GM19035 (cell line): ENCODE data around the gene DNAJC27.
"Not testable (repeated sequence)": the region's sequence is repeated elsewhere in the genome, so short reads cannot be mapped to it uniquely, and the experiment has no call there.

Experiments used
- ATAC-seq: cut with Tn5 transposase; IDR thresholded peaks from one replicate; pipeline ENCODE4 v1.9.1; 2021; ENCODE audit not compliant: unreplicated experiment

DNAJC27 gene

GRCh38 chr2:24971536-24972314 is at the start of gene DNAJC27:
TSS of gene DNAJC27 (minus strand) at chr2:24971955. CDS start at chr2:24971904, 51 bp downstream.
- ATAC-seq = peak; percentile 96

- no peak for ATAC-seq
Measured at GRCh38 chr2:25018681-25019080, 46.9 kb upstream of the DNAJC27 start.

DNA sequence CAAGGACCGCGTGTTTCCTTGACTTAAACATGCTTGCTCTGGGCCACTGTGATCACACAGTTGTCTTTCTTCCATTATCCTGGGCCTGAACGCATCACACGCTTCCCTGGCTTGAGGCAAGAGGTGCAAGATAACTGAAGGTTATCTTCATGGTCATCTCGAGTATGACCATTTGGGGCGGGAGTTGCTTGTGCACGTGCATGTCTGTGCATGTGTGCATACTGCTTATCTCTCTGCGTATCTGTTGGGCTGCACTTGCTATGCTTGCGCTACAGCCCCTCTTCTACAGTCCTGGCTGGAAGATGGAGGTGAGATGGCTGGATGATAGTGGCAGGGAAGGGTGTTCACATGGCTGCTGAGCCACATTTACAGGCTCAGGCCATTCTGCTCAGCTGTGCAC is 42.9 kb upstream of the DNAJC27 start:
- ATAC-seq = no peak

GRCh38 chr2:25011342-25011741 is 39.6 kb upstream of the DNAJC27 start:
- not testable (repeated sequence) for ATAC-seq

- ATAC-seq = no peak
Measured at GRCh38 chr2:25009954-25010353, 38.2 kb upstream of the DNAJC27 start.

DNA sequence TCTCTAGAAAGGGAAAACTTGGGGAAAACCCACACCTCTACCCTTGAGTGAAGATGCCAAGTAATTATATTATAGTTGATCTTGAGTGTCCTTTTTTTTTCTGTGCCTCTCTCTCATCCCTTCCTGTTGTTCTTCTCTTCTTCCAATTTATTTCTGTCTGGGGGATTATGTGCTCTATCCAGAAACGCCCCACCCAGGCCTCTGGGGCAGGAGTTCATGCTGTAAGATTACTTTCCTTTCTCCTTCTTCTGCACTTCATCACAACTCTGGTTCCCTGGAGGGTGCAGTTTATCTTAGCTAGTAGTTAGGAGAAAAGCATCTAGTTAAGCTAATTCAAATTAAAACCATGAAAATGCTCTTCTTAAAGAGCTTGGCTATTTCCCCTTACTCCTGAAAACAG is 30.3 kb upstream of the DNAJC27 start:
- no peak for ATAC-seq

DNA sequence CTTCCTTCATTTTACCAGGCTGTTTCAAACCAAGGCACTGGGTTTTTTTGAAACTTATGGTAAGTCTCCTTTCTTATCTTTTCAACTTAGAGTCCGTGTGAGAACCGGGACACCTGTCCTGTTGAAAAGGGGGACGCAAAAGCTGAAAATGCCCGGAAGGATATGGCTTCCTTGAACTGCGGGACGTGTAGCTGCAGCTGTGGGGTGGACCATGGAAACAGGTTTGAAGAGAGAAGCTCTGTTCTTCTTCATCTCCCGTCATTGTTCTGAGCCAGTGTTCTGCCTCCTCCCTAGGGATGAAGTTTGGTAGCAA is 29.5 kb upstream of the DNAJC27 start:
- no peak for ATAC-seq

DNA sequence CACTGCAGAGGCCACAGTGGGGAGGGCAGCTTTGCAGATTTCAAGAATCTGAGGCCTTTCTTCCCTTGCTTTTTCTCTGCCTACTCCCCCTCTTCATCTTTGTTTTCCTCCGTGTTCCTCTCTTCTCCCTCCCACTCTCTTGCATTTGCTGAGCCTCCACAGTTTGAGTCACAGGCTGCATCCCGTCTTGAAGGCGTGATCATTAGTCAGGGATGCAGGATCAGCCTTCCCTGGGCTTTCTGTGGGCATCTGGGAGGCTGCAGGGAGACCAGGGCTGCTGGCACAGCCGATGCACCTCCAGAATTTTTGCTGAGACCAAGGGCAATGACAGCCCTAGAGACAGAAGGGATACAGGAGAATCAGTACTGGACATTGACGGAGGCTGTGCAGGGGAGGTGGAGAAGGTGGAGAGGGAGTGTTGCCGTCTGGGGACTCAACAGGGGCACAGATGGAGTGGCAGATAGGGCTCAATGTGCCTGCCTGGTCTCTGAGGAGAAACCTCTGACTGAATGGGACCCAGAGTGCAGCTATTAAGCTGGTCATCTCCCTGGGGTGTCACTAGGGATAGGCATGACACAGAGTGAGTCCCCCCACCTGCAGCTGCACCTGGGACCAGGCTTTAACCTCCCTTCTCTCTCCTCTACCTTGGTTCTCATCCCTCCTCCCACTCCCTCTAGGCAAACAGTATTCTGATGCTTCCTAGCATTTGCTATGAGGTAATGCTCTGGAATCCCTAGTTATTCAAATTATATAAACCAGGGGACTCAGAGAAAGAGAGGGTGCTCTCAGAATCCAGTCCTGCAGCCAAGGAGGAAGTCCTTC is 29.0 kb upstream of the DNAJC27 start:
- no peak for ATAC-seq

GRCh38 chr2:25000036-25000435 is 28.3 kb upstream of the DNAJC27 start:
- no peak for ATAC-seq

GRCh38 chr2:24999097-24999496 is 27.3 kb upstream of the DNAJC27 start:
- ATAC-seq = not testable (repeated sequence)

DNA sequence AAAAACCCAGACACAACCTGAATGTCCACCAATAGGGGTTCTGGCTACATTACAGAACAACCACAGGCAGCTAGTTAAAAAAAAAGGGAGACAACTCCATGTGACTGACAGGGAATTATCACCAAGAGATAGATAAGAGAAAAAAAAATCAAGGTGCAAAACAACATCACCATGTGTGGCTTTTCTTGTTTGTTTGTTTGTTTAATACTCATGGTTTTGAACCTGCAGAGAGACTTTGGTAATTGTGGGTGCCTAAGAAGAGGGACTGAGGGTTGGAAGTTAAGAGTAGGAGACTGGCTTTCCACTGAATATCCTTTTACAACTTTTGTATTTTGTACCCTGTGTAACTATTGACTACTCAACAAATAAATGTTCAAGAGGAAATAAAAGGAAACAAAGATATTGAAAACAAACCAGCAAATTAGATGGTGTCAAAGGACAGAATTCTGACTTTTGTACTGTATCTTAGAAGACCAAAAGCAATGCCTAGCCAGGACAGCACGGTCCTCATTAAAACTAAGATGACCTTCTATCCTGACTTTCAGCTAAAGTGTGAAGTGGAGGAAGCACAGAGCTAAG is 22.5 kb upstream of the DNAJC27 start:
- no peak for ATAC-seq

DNA sequence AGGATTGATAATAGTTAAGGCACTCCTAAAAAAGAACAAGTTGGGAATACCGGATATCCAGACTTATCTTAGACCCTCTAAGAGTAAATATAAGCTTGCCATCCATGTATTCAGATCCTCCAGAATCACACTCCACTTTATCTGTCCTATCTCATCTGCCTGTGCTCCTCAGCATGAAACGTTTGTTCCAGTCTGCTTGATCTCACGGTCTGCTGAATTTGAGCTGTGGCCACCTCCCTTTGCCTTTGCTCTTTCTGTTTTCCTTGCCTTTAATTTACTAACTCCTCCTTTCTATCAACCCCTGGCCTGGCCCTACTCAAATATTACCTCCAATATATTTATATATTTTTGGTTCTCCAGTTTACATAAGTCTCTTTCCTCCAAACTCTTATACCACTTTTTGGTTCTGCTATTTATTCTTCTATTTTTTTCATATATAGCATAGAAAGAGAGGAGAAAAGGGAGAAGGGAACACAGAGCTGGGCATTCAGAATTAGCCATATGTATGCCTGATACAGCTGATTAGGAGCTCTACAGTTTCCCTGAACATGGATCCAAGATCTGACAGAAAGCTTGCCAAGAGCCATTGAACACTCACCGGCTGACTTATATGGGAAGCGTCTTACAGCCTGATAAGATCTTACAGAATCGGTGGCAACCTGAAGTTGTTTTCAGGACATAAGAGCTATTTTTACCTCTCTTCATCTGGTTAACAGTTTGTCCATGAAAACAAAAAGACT is 21.8 kb upstream of the DNAJC27 start:
- no peak for ATAC-seq

DNA sequence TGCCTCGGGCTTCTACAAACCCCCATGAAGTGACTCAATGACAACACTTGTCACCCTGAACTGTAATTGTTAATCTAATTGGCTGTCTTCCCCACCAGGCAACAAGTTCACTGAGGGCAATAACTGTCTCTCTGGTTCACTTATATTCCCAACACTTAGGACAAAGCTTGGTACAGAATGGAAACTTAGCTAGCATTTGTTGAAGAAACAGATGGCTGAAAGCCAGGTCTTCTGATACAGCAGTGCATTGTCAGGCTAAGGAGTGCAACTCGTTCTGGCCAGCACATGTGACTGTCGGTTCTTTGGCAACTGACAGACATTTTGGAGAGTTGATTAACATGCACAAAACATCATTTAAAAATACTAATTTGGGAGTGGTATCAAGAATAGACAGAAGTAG is 14.6 kb upstream of the DNAJC27 start:
- no peak for ATAC-seq

- ATAC-seq = no peak
Measured at GRCh38 chr2:24985511-24985910, 13.8 kb upstream of the DNAJC27 start.

DNA sequence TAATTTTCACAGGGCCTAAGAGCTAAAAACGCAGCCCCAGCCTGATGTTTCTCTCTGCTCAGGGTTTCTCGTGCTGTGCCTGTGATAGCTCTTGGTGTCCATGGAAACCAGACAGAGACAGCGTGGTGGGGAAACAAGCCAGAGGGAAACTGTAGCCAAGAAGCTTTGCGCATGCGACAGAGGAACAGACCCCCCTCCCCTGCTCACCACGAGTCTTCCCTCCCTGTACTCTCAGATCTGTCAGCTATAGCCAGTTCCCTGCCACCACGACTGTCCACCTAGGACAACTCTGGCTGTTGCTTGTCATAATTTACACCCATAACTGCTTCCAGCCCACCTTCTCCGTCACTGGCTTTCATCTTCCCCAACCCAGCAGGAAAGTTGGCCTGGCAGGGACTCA is 13.2 kb upstream of the DNAJC27 start:
- ATAC-seq = no peak

DNA sequence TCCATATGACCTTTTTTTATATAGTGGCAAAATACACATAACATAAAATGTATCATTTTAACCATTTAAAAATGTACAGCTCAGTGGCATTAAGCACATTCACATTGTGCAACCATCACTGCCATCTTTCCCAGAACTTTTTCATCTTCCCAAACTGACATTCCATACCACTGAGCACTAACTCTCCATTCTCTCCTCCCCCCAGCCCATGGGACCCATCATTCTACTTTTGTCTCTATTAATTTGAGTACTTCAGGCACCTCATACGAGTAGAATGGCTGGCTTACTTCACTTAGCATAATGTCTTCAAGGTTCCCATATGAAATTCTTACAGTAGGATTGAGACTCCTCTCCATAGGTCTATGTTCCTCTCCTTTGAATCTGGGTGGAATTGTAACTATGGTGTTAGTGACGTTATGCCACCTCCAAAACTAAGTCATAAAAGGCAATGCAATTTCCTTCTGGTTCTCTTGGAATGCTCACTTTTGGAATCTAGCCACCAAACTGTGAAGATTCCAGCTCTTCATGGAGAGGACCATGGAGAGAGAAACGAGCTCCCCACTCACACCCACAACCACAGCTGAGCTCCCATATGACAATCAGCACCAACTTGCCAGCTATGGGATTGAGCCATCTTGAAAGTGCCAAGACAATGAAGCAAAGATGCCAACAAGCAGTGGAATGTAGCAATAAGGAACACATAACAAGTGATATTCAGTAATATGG is 9.8 kb upstream of the DNAJC27 start:
- no peak for ATAC-seq

- ATAC-seq = no peak
Measured at GRCh38 chr2:24978661-24979060, 6.9 kb upstream of the DNAJC27 start.

- ATAC-seq = no peak
Measured at GRCh38 chr2:24977631-24978030, 5.9 kb upstream of the DNAJC27 start.

GRCh38 chr2:24973812-24974211 is 2.1 kb upstream of the DNAJC27 start:
- ATAC-seq = no peak

DNA sequence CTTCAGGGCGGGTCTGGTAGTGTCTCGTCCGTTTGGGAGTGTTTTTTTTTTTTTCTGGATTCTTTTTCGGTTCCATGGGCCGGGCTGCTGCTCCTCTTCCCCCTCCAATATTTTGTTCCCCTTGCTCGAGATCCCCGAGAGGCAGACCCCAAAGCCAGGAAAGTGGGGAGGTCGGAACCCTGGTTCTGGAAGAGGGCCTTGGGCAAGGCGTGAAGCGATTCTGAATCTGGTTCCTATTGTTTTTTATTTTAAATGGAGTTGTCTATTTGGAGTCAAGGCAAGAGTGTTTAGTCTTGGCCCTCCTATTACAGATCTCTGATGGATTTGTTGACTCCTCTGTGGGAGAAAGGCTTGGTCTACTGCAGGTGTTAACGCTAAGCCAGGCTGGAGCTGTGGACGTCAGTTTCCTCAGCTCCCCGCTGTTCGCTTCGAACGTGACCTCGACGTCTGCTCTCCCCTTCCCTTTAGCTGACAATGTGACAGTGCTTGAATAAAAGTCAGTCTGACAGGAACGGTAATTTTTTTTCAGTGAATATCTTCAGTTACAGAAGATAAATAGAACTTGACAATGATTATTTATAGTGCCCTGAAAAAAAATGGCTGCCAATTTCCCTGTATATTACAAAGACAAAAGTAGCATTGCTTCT is 683 bp upstream of the DNAJC27 start:
- no peak for ATAC-seq

- ATAC-seq = peak; percentile 3
Measured at GRCh38 chr2:24971286-24971535, 544 bp downstream of the DNAJC27 start.
